Thoracic aorta (tissue), 2 donors: ENCODE results near the gene DNAH10. TPM values are rescaled to one million over a fixed set of nuclear protein-coding genes. Genes with fewer than 3 reads are reported as not detected.

ENCODE experiments used
- ATAC-seq: fragments of 150-250 bp; one replicate; pipeline ENCODE4 v1.8.0; 2017; ENCODE audit warnings: low read depth; ENCODE audit not compliant: insufficient number of reproducible peaks, low FRiP score
- DNase-seq: peaks from one replicate; pipeline ENCODE4 v3.0.0-alpha.2; 2020; ENCODE audit warnings: low spot score
- H3K27ac ChIP-seq, 2 donors: fragments of 200-600 bp; sonication (generic); 1 replicate in 1 of 2; 2 replicates in 1 of 2; pipeline ENCODE4 v1.5.1; 2016; ENCODE audit warnings: mild to moderate bottlenecking in 2 of 2, moderate library complexity in 2 of 2
- H3K27me3 ChIP-seq: fragments of 200-600 bp; sonication (generic); replicated peaks from 2 replicates; pipeline ENCODE4 v1.6.0; 2016; ENCODE audit warnings: mild to moderate bottlenecking; ENCODE audit not compliant: insufficient read depth
- H3K36me3 ChIP-seq: fragments of 200-600 bp; sonication (generic); one replicate; pipeline ENCODE4 v1.5.1; 2016
- H3K4me1 ChIP-seq, 2 donors: fragments of 200-600 bp; sonication (generic); 1 replicate in 1 of 2; 2 replicates in 1 of 2; pipeline versions ENCODE4 v1.5.1 to v1.6.0; 2016; ENCODE audit warnings: low read depth in 2 of 2, mild to moderate bottlenecking in 1 of 2; ENCODE audit not compliant: control insufficient read depth in 1 of 2
- H3K4me3 ChIP-seq: fragments of 200-600 bp; sonication (generic); 2 replicates; pipeline ENCODE4 v1.5.1; 2016; ENCODE audit warnings: mild to moderate bottlenecking
- H3K9me3 ChIP-seq: fragments of 200-600 bp; sonication (generic); 2 replicates; pipeline ENCODE4 v1.5.1; 2016
- total RNA-seq, 2 donors: library from RNA; depleted of rRNA; stranded (reverse); fragments of >200 nt; gene quantifications; one replicate each; pipeline versions ENCODE4 v1.1.0 to v1.2.3, GENCODE V29; 2016
- TF ChIP-seq, protein P1 (sequence below): fragments of 200-600 bp; sonication (generic); IDR thresholded peaks from one replicate; pipeline ENCODE4 v1.5.1; 2019; ENCODE audit warnings: antibody characterized with exemption

The DNAH10 gene
- total RNA-seq, 2 donors from 2014 or later, result under 0.01 to 0.14 TPM

DNA sequence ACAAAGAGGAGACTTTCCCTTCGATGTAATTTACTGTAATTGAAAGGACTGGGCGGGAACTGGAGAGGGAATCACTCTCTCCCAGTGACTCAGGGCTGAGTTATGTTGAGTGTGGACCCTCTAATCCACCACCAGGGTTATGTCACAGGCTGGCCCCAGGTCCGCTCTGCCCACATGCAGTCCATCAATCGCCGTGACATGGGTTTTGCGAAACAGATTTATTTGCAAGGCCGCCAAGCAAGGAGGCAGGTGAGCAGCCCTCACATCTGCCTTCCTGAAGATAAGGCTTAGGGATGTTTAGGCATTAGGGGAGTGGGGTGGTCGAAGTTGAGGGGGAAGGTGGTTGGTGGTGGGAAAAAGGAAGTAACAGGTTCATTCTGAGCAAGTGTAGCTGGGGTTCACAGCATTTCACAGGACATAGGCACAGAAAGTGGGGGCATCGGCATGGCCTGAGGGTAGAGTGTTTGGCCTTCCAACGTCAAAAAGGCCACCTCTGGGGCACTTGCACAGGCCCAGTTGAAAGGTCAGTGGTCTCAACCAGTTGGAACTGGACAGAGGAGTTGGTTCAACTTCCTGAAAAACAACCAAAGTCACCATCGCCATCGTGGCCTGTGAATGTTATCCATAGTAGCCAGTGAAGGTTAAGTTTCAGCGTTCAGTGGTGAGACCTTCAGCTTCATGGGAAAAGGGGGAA, 66.9 kb downstream of the DNAH10 start:
- H3K27me3 ChIP-seq, result no peaks in the 10 kb centered on the region
- no peak overlapping the region for H3K27ac ChIP-seq
- ATAC-seq, result no peak
- no peaks in the 10 kb centered on the region for H3K36me3 ChIP-seq
- no peak for DNase-seq
- H3K4me1 ChIP-seq, result no peaks in the 10 kb centered on the region
- peaks cover 4% of the 10 kb centered on the region for H3K9me3 ChIP-seq
- TF ChIP-seq, protein P1, sequence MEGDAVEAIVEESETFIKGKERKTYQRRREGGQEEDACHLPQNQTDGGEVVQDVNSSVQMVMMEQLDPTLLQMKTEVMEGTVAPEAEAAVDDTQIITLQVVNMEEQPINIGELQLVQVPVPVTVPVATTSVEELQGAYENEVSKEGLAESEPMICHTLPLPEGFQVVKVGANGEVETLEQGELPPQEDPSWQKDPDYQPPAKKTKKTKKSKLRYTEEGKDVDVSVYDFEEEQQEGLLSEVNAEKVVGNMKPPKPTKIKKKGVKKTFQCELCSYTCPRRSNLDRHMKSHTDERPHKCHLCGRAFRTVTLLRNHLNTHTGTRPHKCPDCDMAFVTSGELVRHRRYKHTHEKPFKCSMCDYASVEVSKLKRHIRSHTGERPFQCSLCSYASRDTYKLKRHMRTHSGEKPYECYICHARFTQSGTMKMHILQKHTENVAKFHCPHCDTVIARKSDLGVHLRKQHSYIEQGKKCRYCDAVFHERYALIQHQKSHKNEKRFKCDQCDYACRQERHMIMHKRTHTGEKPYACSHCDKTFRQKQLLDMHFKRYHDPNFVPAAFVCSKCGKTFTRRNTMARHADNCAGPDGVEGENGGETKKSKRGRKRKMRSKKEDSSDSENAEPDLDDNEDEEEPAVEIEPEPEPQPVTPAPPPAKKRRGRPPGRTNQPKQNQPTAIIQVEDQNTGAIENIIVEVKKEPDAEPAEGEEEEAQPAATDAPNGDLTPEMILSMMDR, result no peak
- H3K4me3 ChIP-seq, result no peak overlapping the region

DNA sequence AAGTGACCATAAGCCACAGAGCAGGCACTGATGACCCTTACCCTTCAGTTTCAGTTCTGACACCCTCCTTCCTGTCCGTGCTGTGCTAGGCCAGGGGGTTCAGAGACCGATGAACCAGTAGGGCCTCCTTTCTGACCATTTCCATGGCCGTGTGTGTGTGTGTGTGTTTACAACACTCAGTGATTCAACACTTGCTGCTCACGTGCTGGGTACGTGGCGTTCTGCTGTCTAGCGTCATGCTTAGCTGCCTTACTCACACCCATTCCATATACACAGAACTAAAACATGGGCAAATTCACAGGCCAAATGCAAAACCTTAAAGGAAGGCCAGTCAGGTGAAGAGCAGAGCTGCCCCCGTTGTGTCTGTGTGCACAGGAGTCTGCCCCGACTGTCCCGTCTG, 67.5 kb downstream of the DNAH10 start:
- no peak for ATAC-seq
- no peak for DNase-seq
- TF ChIP-seq, protein P1, result no peak
- H3K27ac ChIP-seq, result no peak overlapping the region
- no peaks in the 10 kb centered on the region for H3K27me3 ChIP-seq
- no peaks in the 10 kb centered on the region for H3K36me3 ChIP-seq
- no peaks in the 10 kb centered on the region for H3K4me1 ChIP-seq
- peaks cover 4% of the 10 kb centered on the region for H3K9me3 ChIP-seq
- no peak overlapping the region for H3K4me3 ChIP-seq

GRCh38 chr12:123830675-123831074, 68.6 kb downstream of the DNAH10 start:
- no peaks in the 10 kb centered on the region for H3K4me1 ChIP-seq
- no peak for ATAC-seq

GRCh38 chr12:123832052-123832451, 70.0 kb downstream of the DNAH10 start:
- no peak overlapping the region for H3K27ac ChIP-seq
- no peaks in the 10 kb centered on the region for H3K36me3 ChIP-seq
- TF ChIP-seq, protein P1, result no peak
- H3K9me3 ChIP-seq, result peaks cover 4% of the 10 kb centered on the region
- no peak overlapping the region for H3K4me3 ChIP-seq
- ATAC-seq (no peak), DNase-seq (no peak)
- H3K27me3 ChIP-seq, result no peaks in the 10 kb centered on the region
- H3K4me1 ChIP-seq, result no peaks in the 10 kb centered on the region

More at GRCh38 chr12:123830675-123831074, 68.6 kb downstream of the DNAH10 start:
- no peaks in the 10 kb centered on the region for H3K36me3 ChIP-seq
- H3K27me3 ChIP-seq, result no peaks in the 10 kb centered on the region
- H3K27ac ChIP-seq, result no peak overlapping the region
- no peak for DNase-seq
- TF ChIP-seq, protein P1, result no peak
- peaks cover 4% of the 10 kb centered on the region for H3K9me3 ChIP-seq
- no peak overlapping the region for H3K4me3 ChIP-seq

DNA sequence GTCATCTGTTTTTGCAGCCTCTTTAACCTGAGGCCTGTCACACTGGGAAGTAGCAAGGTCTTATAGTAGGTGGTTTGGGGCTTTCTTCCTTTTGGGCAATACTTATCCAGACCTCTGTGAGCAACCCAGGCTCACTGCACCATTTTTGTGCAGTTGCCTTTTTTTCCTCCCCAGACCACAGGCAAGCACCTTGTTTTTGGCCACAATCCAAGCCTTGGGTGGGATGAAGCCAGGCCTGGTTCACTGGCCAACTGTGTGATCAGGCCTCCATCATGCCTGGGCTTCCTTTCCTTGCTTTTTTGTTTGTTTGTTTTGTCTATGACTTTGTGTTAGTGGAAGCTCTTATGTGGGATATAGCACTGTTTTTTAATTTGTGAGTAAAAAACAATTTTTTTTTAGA, 71.7 kb downstream of the DNAH10 start:
- H3K4me1 ChIP-seq, result no peaks in the 10 kb centered on the region
- H3K27ac ChIP-seq, result no peak overlapping the region
- H3K4me3 ChIP-seq, result no peak overlapping the region
- TF ChIP-seq, protein P1, result no peak
- peaks cover under 1% of the 10 kb centered on the region for H3K9me3 ChIP-seq
- DNase-seq (no peak), ATAC-seq (no peak)
- no peaks in the 10 kb centered on the region for H3K36me3 ChIP-seq
- no peaks in the 10 kb centered on the region for H3K27me3 ChIP-seq
